DND-41 (cell line): ENCODE data around the gene LMNTD1.

Experiments used
- ATAC-seq: fragments of 200-7000 bp; cut with Tn5 transposase; 3 replicates; pipeline ENCODE4 v1.9.1; 2021; ENCODE audit warnings: low read depth; ENCODE audit not compliant: insufficient read depth
- DNase-seq: peaks from one replicate; pipeline ENCODE4 v3.0.0-alpha.2; 2020
- H2AFZ ChIP-seq: 2 replicates; pipeline ENCODE4 v1.6.0; 2012; ENCODE audit warnings: low read depth, low read length
- H3K27ac ChIP-seq: 2 replicates; pipeline ENCODE4 v1.5.1; 2012; ENCODE audit warnings: low read length, inconsistent platforms
- H3K27me3 ChIP-seq: fragments of 200-600 bp; sonication (generic); 2 replicates; pipeline ENCODE4 v1.6.0; 2012; ENCODE audit warnings: low read length, mild to moderate bottlenecking, inconsistent platforms; ENCODE audit not compliant: insufficient read depth, poor library complexity
- H3K36me3 ChIP-seq: 2 replicates; pipeline ENCODE4 v1.5.1; 2012; ENCODE audit warnings: low read length, inconsistent platforms; ENCODE audit not compliant: insufficient read depth
- H3K4me1 ChIP-seq: 2 replicates; pipeline ENCODE4 v1.5.1; 2012; ENCODE audit warnings: mild to moderate bottlenecking, low read length; ENCODE audit not compliant: insufficient read depth
- H3K4me2 ChIP-seq: 2 replicates; pipeline ENCODE4 v1.6.0; 2012; ENCODE audit warnings: mild to moderate bottlenecking, moderate library complexity, low read length, inconsistent platforms; ENCODE audit not compliant: insufficient read depth
- H3K4me3 ChIP-seq, 2 experiments: fragments of 200-600 bp in 1 of 2; shearing (Covaris generic) in 1 of 2; 2 replicates each; pipeline ENCODE4 v1.5.1; 2012 to 2016; ENCODE audit warnings: inconsistent platforms in 2 of 2, low read length in 2 of 2, mild to moderate bottlenecking in 2 of 2, low read depth in 1 of 2, moderate library complexity in 1 of 2
- H3K79me2 ChIP-seq: 2 replicates; pipeline ENCODE4 v1.6.0; 2012; ENCODE audit warnings: low read length, inconsistent platforms; ENCODE audit not compliant: insufficient read depth
- H3K9ac ChIP-seq: 2 replicates; pipeline ENCODE4 v1.6.0; 2012; ENCODE audit warnings: low read depth, mild to moderate bottlenecking, inconsistent platforms, low read length, moderate library complexity
- H3K9me3 ChIP-seq: 2 replicates; pipeline ENCODE4 v1.5.1; 2012; ENCODE audit warnings: low read length, moderate library complexity, mild to moderate bottlenecking, inconsistent platforms; ENCODE audit not compliant: insufficient read depth, severe bottlenecking
- H4K20me1 ChIP-seq: 2 replicates; pipeline ENCODE4 v1.6.0; 2012; ENCODE audit warnings: low read length; ENCODE audit not compliant: insufficient read depth
- CTCF ChIP-seq: IDR thresholded peaks from 2 replicates; pipeline ENCODE4 v1.5.1; 2012; ENCODE audit warnings: borderline replicate concordance, low read length, moderate library complexity, mild to moderate bottlenecking; ENCODE audit not compliant: poor library complexity, severe bottlenecking; ENCODE audit errors: extremely low read depth
- EZH2 ChIP-seq: IDR thresholded peaks from 3 replicates; pipeline ENCODE4 v1.6.1; 2012; ENCODE audit warnings: borderline replicate concordance, low read depth, mild to moderate bottlenecking, moderate library complexity, low read length, inconsistent platforms; ENCODE audit not compliant: severe bottlenecking

Gene LMNTD1

DNA sequence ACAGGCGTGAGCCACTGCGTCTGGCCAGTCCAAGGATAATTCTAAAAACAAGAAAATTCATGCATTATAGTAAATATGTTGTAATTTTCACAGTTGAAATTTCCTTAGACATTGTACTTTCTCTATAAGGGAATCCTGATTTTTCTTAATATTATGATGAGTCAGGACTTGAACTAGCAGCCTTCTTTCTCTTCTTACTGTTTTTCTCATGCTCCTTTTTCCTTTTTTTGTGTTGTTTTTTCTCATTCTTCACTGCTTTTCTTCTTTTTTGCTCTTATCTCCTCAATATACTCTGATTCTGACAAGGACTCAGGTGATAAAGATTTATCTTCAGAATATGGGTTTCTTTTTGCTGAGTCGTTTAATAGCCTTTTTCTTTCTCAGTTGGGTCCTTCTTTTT, 117.7 kb downstream of the LMNTD1 start:
- DNase-seq (no peak), ATAC-seq (no peak)
- Histone ChIP-seq H3K9me3 (no peaks in the 10 kb centered on the region), H3K4me3 (no peak overlapping the region), H3K79me2 (no peaks in the 10 kb centered on the region), H2AFZ (no peak overlapping the region), H3K9ac (no peak overlapping the region), H3K4me2 (no peak overlapping the region), H3K4me1 (peaks cover 4% of the 10 kb centered on the region), H3K36me3 (no peaks in the 10 kb centered on the region), H4K20me1 (no peaks in the 10 kb centered on the region), H3K27me3 (peaks cover 9% of the 10 kb centered on the region), H3K27ac (no peak overlapping the region)
- TF ChIP-seq CTCF (no peak), EZH2 (no peak)

DNA sequence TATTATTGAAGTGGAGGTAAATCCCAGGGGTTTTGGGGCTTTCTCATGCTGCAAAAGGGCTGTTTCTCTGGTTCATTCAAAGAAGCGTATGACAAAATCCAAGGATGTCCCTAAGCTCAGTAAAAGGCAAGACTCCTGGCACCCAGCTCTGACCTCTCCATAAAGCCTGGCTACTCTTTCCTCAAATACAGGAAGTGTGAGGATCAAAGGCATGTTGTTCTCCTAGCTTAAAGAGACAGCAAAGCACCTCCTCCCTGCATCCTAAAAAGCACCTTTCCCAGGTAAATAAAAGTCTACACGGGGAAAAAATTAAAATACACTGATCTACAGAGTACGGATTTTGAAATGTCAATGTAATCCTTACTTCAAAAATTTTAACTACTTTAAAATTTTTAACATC, 118.6 kb downstream of the LMNTD1 start:
- peaks cover 9% of the 10 kb centered on the region for H3K27me3 ChIP-seq
- no peak overlapping the region for H3K27ac ChIP-seq
- TF ChIP-seq EZH2 = no peak
- TF ChIP-seq CTCF = no peak
- H3K79me2 ChIP-seq = no peaks in the 10 kb centered on the region
- H3K36me3 ChIP-seq = no peaks in the 10 kb centered on the region
- H3K4me2 ChIP-seq = no peak overlapping the region
- no peak overlapping the region for H3K4me3 ChIP-seq
- H3K4me1 ChIP-seq = peaks cover 4% of the 10 kb centered on the region
- no peak overlapping the region for H3K9ac ChIP-seq
- DNase-seq (no peak), ATAC-seq (no peak)
- no peak overlapping the region for H2AFZ ChIP-seq
- H4K20me1 ChIP-seq = no peaks in the 10 kb centered on the region
- no peaks in the 10 kb centered on the region for H3K9me3 ChIP-seq

GRCh38 chr12:25433581-25434325, 119.3 kb downstream of the LMNTD1 start:
- H3K79me2 ChIP-seq = no peaks in the 10 kb centered on the region
- H2AFZ ChIP-seq = no peak overlapping the region
- DNase-seq (no peak), ATAC-seq (no peak)
- H3K9me3 ChIP-seq = no peaks in the 10 kb centered on the region
- no peaks in the 10 kb centered on the region for H4K20me1 ChIP-seq
- H3K4me3 ChIP-seq = no peak overlapping the region
- H3K4me2 ChIP-seq = no peak overlapping the region
- no peak overlapping the region for H3K9ac ChIP-seq
- H3K27me3 ChIP-seq = peaks cover 9% of the 10 kb centered on the region
- H3K4me1 ChIP-seq = peaks cover 4% of the 10 kb centered on the region
- no peaks in the 10 kb centered on the region for H3K36me3 ChIP-seq
- H3K27ac ChIP-seq = no peak overlapping the region
- no peak for TF ChIP-seq EZH2
- TF ChIP-seq CTCF = no peak
